CD14-positive monocyte (primary cell): ENCODE results near the gene ABCA2. TPM values are rescaled to one million over a fixed set of nuclear protein-coding genes. Genes with fewer than 3 reads are reported as not detected.

Source experiments
- DNase-seq, 3 donors: peaks; one replicate each; pipeline ENCODE4 v3.0.0-alpha.2; 2011 to 2022
- H2AFZ ChIP-seq: 2 replicates; pipeline ENCODE4 v1.6.0; 2012; ENCODE audit warnings: mild to moderate bottlenecking, low read depth, low read length, inconsistent platforms; ENCODE audit not compliant: insufficient read depth, poor library complexity, severe bottlenecking
- H3K27ac ChIP-seq, 2 donors: 1 replicate in 1 of 2; 2 replicates in 1 of 2; pipeline ENCODE4 v1.5.1; 2012 to 2013; ENCODE audit warnings: low read length in 2 of 2, control low read depth in 1 of 2, inconsistent platforms in 1 of 2, low read depth in 1 of 2, mild to moderate bottlenecking in 1 of 2
- H3K27me3 ChIP-seq, 2 donors: one replicate each; pipeline versions ENCODE4 v1.6.0 to v1.6.1; 2011 to 2013; ENCODE audit warnings: low read length in 2 of 2; ENCODE audit not compliant: control insufficient read depth in 2 of 2, insufficient read depth in 2 of 2
- H3K36me3 ChIP-seq, 2 donors: replicated peaks in 1 of 2; 1 replicate in 1 of 2; 2 replicates in 1 of 2; pipeline versions ENCODE4 v1.5.1 to v1.6.1; 2012 to 2013; ENCODE audit warnings: low read length in 2 of 2, control low read depth in 1 of 2, inconsistent platforms in 1 of 2, mild to moderate bottlenecking in 1 of 2; ENCODE audit not compliant: insufficient read depth in 2 of 2, control insufficient read depth in 1 of 2
- H3K4me1 ChIP-seq, 2 donors: 1 replicate in 1 of 2; 2 replicates in 1 of 2; pipeline versions ENCODE4 v1.5.1 to v1.6.1; 2012 to 2013; ENCODE audit warnings: low read length in 2 of 2, control low read depth in 1 of 2, inconsistent platforms in 1 of 2, mild to moderate bottlenecking in 1 of 2, moderate library complexity in 1 of 2; ENCODE audit not compliant: insufficient read depth in 2 of 2, control insufficient read depth in 1 of 2
- H3K4me2 ChIP-seq: replicated peaks from 2 replicates; pipeline ENCODE3; 2012; ENCODE audit warnings: low read length, moderate library complexity, mild to moderate bottlenecking; ENCODE audit not compliant: poor library complexity, severe bottlenecking; ENCODE audit errors: extremely low read depth
- H3K4me3 ChIP-seq, 3 experiments: fragments of 200-600 bp in 1 of 3; sonication (generic) in 1 of 3; replicated peaks in 1 of 3; 1 replicate in 2 of 3; 2 replicates in 1 of 3; pipeline ENCODE4 v1.5.1; 2011 to 2013; ENCODE audit warnings: low read length in 3 of 3, mild to moderate bottlenecking in 3 of 3, control low read depth in 2 of 3, low read depth in 2 of 3, inconsistent platforms in 1 of 3, moderate library complexity in 1 of 3
- H3K79me2 ChIP-seq: 2 replicates; pipeline ENCODE4 v1.6.0; 2012; ENCODE audit warnings: mild to moderate bottlenecking, control low read depth, inconsistent platforms, low read length, moderate library complexity; ENCODE audit not compliant: insufficient read depth
- H3K9ac ChIP-seq: 2 replicates; pipeline ENCODE4 v1.6.0; 2017; ENCODE audit warnings: low read length, mild to moderate bottlenecking; ENCODE audit not compliant: insufficient read depth, poor library complexity, severe bottlenecking
- H3K9me3 ChIP-seq, 2 donors: replicated peaks in 1 of 2; 1 replicate in 1 of 2; 2 replicates in 1 of 2; pipeline versions ENCODE4 v1.5.1 to v1.6.1; 2012 to 2013; ENCODE audit warnings: low read length in 2 of 2, control low read depth in 1 of 2; ENCODE audit not compliant: control insufficient read depth in 1 of 2, insufficient read depth in 1 of 2
- H4K20me1 ChIP-seq: 2 replicates; pipeline ENCODE4 v1.6.0; 2012; ENCODE audit warnings: mild to moderate bottlenecking, low read length, control low read depth, moderate library complexity; ENCODE audit not compliant: insufficient read depth
- H3K27ac Mint-ChIP-seq, 7 donors: one replicate each; pipeline ENCODE4 v1.8.0; 2020; ENCODE audit warnings: mild to moderate bottlenecking in 7 of 7, mixed read lengths in 7 of 7, moderate library complexity in 6 of 7, inconsistent platforms in 2 of 7
- H3K27me3 Mint-ChIP-seq, 3 donors: one replicate each; pipeline ENCODE4 v1.8.0; 2021 to 2022; ENCODE audit warnings: low read depth in 3 of 3, mild to moderate bottlenecking in 3 of 3, mixed read lengths in 3 of 3, moderate library complexity in 3 of 3, inconsistent platforms in 1 of 3
- H3K36me3 Mint-ChIP-seq, 2 donors: one replicate each; pipeline ENCODE4 v1.8.0; 2020; ENCODE audit warnings: mixed read lengths in 2 of 2, inconsistent platforms in 1 of 2, mild to moderate bottlenecking in 1 of 2
- H3K4me1 Mint-ChIP-seq: one replicate; pipeline ENCODE4 v1.8.0; 2020; ENCODE audit warnings: mild to moderate bottlenecking, mixed read lengths
- H3K4me3 Mint-ChIP-seq, 2 donors: one replicate each; pipeline ENCODE4 v1.8.0; 2020; ENCODE audit warnings: mild to moderate bottlenecking in 2 of 2, mixed read lengths in 2 of 2, moderate library complexity in 1 of 2
- H3K9me3 Mint-ChIP-seq, 7 donors: one replicate each; pipeline ENCODE4 v1.8.0; 2020 to 2022; ENCODE audit warnings: mixed read lengths in 7 of 7, mild to moderate bottlenecking in 6 of 7, moderate library complexity in 6 of 7, inconsistent platforms in 2 of 7
- CTCF ChIP-seq: fragments of 200-600 bp; IDR thresholded peaks from one replicate; pipeline ENCODE4 v1.8.0; 2022; ENCODE audit warnings: antibody characterized with exemption, mild to moderate bottlenecking
- WGBS: methylation state at CpG from one replicate; pipeline ENCODE4 v1.1.5; 2013; ENCODE audit warnings: missing lambda C conversion rate; ENCODE audit not compliant: insufficient coverage; 5-methylcytosine and 5-hydroxymethylcytosine counted together
- intact Hi-C, 2 donors: fragments of 100-400 bp; cut with micrococcal nuclease; formaldehyde crosslinking; loops; one replicate each; pipeline versions ENCODE4 v1.15.0 to v1.15.1; 2023
- polyA plus RNA-seq, 3 donors: library from polyadenylated mRNA; depleted of rRNA in 1 of 3; unstranded in 2 of 3; stranded (reverse) in 1 of 3; fragments of 300-500 nt in 2 of 3; fragments of >200 nt in 1 of 3; fragmentation: Illumina TruSeq in 2 of 3; gene quantifications; 1 replicate in 2 of 3; 2 replicates in 1 of 3; pipeline ENCODE4 v1.2.3, GENCODE V29; 2012 to 2021

Gene ABCA2
- polyA plus RNA-seq, 3 donors = 0.18 to 30.7 (median 0.40) TPM

DNA sequence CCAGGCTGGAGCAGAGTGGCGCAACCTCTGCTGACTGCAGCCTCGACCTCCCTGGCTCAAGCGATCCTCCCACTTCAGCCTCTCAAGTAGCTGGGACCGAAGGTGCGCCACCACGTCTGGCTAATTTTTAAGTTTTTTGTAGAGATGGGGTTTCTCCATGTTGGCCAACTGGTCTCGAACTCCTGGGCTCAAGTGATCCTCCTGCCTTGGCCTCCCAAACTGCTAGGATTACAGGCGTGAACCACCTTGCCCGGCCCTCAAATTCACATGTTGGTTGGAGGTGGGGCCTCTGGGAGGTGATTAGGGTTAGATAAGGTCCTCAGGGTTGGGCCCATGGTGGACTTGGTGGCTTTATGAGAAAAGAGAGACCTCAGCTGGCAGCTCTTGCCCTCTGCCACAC is 65.9 kb downstream of the ABCA2 start:
- Mint-ChIP-seq H3K9me3 (peaks cover 0 to 2% (median 0%) of the 10 kb centered on the region in 7 donors), H3K27ac (no peak overlapping the region), H3K36me3 (no peaks in the 10 kb centered on the region), H3K4me3 (no peak overlapping the region), H3K27me3 (peaks cover 9 to 18% (median 12%) of the 10 kb centered on the region in 3 donors), H3K4me1 (peaks cover 14% of the 10 kb centered on the region)
- no peak for TF ChIP-seq CTCF
- intact Hi-C loops = no loop called here
- no peak overlapping the region for H3K4me3 ChIP-seq
- WGBS = 100% methylated on average over 1 of the region's 9 CpGs
- no peaks in the 10 kb centered on the region for H3K79me2 ChIP-seq
- H4K20me1 ChIP-seq = no peaks in the 10 kb centered on the region
- no peaks in the 10 kb centered on the region for H3K36me3 ChIP-seq
- H2AFZ ChIP-seq = no peak overlapping the region
- H3K4me2 ChIP-seq = no peak overlapping the region
- no peak for DNase-seq
- H3K9ac ChIP-seq = no peak overlapping the region
- peaks cover 10 to 12% of the 10 kb centered on the region in 2 donors for H3K4me1 ChIP-seq
- no peak overlapping the region for H3K27ac ChIP-seq
- no peaks in the 10 kb centered on the region for H3K9me3 ChIP-seq
- no peaks in the 10 kb centered on the region for H3K27me3 ChIP-seq

DNA sequence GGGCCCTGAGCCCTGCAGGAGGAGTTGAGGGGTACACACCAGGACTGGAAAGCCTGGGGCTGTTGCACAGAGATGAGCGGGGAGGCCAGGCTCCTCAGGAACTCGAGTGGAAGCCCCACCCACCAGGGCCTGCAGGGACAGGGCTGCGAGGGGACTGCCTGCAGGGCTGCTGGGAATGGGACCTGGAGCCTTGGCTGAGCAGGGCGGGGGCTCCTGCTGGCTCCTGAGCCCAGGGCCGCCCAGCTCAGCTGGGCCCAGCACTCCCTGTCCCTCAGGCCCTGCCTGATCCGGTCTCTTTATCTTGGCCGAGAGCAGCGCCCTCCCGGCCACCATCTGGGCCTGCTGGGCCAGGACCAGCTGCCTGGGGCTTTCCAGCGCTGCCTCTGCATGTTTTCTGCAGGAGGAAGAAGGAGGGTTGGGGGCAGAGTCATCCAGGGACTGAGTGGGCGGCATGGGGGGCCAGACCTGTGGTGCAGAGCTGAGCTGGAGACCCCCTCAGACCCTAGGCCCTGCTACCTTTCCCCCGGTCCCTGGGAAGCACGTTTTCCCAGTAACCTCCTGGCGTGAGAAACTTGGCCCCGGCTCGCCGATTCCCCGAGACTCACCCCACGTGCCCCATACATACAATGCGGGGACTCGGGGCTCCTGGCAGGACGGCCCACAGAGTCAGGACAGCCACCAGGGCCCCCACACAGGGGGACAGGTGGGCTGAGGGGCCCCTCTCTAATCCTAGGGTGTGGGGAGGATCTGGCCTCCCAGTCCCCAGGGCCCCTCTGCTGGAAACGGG is 66.6 kb downstream of the ABCA2 start:
- Histone ChIP-seq H3K9ac (no peak overlapping the region), H3K4me1 (peaks cover 10 to 12% of the 10 kb centered on the region in 2 donors), H3K9me3 (no peaks in the 10 kb centered on the region), H3K27me3 (no peaks in the 10 kb centered on the region), H3K79me2 (no peaks in the 10 kb centered on the region), H2AFZ (no peak overlapping the region), H3K4me3 (no peak overlapping the region), H3K36me3 (no peaks in the 10 kb centered on the region), H3K4me2 (no peak overlapping the region), H3K27ac (no peak overlapping the region), H4K20me1 (no peaks in the 10 kb centered on the region)
- Mint-ChIP-seq H3K4me3 (no peak overlapping the region), H3K36me3 (no peaks in the 10 kb centered on the region), H3K27me3 (peaks cover 9 to 16% (median 11%) of the 10 kb centered on the region in 3 donors), H3K9me3 (peaks cover 0 to 4% (median 3%) of the 10 kb centered on the region in 7 donors), H3K4me1 (peaks cover 14% of the 10 kb centered on the region), H3K27ac (no peak overlapping the region)
- DNase-seq = no peak
- intact Hi-C loops = no loop called here
- WGBS = 91% methylated on average over 20 of the region's 23 CpGs
- TF ChIP-seq CTCF = no peak
